Measurements from ENCODE around the gene ZNF771.

DNA sequence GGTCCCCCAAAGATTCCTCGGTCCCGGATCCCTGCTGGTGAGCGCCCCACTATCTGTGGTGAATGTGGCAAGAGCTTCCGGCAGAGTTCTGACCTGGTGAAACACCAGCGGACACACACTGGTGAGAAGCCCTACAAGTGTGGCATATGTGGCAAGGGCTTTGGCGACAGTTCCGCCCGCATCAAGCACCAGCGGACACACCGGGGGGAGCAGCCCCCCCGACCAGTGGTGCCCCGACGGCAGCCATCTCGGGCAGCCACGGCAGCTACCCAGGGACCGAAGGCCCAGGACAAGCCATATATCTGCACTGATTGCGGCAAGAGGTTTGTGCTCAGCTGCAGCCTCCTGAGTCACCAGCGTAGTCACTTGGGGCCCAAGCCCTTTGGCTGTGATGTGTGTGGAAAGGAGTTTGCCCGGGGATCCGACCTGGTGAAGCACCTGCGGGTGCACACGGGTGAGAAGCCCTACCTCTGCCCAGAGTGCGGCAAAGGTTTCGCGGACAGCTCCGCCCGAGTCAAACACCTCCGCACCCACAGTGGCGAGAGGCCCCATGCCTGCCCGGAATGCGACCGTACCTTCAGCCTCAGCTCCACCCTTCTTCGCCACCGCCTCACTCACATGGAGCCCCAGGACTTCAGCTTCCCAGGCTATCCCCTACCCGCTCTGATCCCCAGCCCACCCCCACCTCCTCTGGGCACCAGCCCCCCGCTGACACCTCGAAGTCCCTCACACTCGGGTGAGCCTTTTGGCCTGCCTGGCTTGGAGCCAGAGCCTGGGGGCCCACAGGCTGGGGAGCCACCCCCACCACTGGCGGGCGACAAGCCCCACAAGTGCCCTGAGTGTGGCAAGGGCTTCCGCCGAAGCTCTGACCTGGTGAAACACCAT lies 9.4 kb upstream of the ZNF771 start:
- no peak for TF ChIP-seq ESRRA (IDR thresholded peaks at IDR 0.05; ENCODE audit: borderline replicate concordance, low read length)
- no peak for TF ChIP-seq POLR2A (IDR thresholded peaks at IDR 0.05; ENCODE audit: low read length)
- TF ChIP-seq POLR2AphosphoS2 (conservative IDR thresholded peaks at IDR 0.05; ENCODE audit: low read length) = no peak
- no peak for TF ChIP-seq EP300 (IDR thresholded peaks at IDR 0.05)
- TF ChIP-seq CTCF (IDR thresholded peaks at IDR 0.05) = no peak
- no peak for TF ChIP-seq HOXB13 (CRISPR knock-in tag; IDR thresholded peaks at IDR 0.05; ENCODE audit: low read depth)
- no peak for TF ChIP-seq MAZ (IDR thresholded peaks at IDR 0.05; ENCODE audit: borderline replicate concordance, low read depth, low read length)
- TF ChIP-seq RCOR1 (IDR thresholded peaks at IDR 0.05; ENCODE audit: low read depth, low read length) = no peak
- TF ChIP-seq MAX (IDR thresholded peaks at IDR 0.05) = no peak
- no peak for TF ChIP-seq USF2 (IDR thresholded peaks at IDR 0.05)
